ENCODE data around the gene CSMD2.

DNA sequence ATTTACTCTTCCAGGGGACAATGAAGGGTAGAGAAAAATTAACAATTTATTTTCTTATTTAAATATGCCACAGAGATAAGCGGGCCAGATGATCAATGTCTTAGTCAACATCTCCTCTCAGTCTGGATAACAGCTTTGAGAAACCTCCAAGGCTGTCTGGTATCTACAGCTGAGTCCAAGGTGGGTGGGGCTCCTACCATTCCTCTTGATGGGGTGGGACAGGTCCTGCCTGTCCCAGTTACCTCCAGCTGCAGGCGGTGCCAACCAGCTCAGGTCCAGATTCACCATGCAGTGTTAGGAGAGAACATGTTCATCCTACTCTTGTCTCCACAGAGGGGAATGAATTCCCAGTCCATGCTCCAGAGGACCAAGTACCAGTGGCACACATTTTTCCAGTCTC lies 21.1 kb downstream of the CSMD2 start:
- TF ChIP-seq, protein P1, sequence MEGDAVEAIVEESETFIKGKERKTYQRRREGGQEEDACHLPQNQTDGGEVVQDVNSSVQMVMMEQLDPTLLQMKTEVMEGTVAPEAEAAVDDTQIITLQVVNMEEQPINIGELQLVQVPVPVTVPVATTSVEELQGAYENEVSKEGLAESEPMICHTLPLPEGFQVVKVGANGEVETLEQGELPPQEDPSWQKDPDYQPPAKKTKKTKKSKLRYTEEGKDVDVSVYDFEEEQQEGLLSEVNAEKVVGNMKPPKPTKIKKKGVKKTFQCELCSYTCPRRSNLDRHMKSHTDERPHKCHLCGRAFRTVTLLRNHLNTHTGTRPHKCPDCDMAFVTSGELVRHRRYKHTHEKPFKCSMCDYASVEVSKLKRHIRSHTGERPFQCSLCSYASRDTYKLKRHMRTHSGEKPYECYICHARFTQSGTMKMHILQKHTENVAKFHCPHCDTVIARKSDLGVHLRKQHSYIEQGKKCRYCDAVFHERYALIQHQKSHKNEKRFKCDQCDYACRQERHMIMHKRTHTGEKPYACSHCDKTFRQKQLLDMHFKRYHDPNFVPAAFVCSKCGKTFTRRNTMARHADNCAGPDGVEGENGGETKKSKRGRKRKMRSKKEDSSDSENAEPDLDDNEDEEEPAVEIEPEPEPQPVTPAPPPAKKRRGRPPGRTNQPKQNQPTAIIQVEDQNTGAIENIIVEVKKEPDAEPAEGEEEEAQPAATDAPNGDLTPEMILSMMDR (conservative IDR thresholded peaks at IDR 0.05; ENCODE audit: low read length): no peak
- no peak for TF ChIP-seq EZH2phosphoT487 (IDR thresholded peaks at IDR 0.05; ENCODE audit: borderline replicate concordance, low read depth, low read length)
